Measurements from ENCODE around the gene ROBO1. TPM values are rescaled to one million over a fixed set of nuclear protein-coding genes. Genes with fewer than 3 reads are reported as not detected.

Gene ROBO1
- total and polyA plus RNA-seq, 2 of the 13 experiments (the other 11 are each of a cell fraction or from before 2014, with no cell fraction given) = 52.2 to 71.0 TPM

- TF ChIP-seq ZNF605 (CRISPR knock-in tag; IDR thresholded peaks at IDR 0.05) (0 out of 2 replicates have a peak, but pooled peaks have one; percentile 31), TOE1 (CRISPR knock-in tag; IDR thresholded peaks at IDR 0.05) (peak; percentile 41; the same call in 1 of the 2 replicates), KAT8 (CRISPR knock-in tag; IDR thresholded peaks at IDR 0.05) (peak; percentile 49; the same call in 1 of the 2 replicates), FOXP4 (CRISPR knock-in tag; IDR thresholded peaks at IDR 0.05) (peak; percentile 89), HNF1B (CRISPR knock-in tag; IDR thresholded peaks at IDR 0.05) (peak; percentile 41; the same call in 1 of the 2 replicates), ONECUT2 (CRISPR knock-in tag; IDR thresholded peaks at IDR 0.05) (peak; percentile 52; the same call in 1 of the 2 replicates), ZNF281 (CRISPR knock-in tag; IDR thresholded peaks at IDR 0.05; ENCODE audit: borderline replicate concordance) (peak; percentile 51), ZNF317 (CRISPR knock-in tag; IDR thresholded peaks at IDR 0.05) (peak; percentile 65; the same call in 1 of the 2 replicates), TBX2 (CRISPR knock-in tag; IDR thresholded peaks at IDR 0.05; ENCODE audit: borderline replicate concordance) (peak; percentile 39; the same call in 1 of the 2 replicates), ISL2 (CRISPR knock-in tag; IDR thresholded peaks at IDR 0.05) (peak; percentile 99), HNF1A (IDR thresholded peaks at IDR 0.05; ENCODE audit: low read depth) (peak; percentile 61; the same call in 1 of the 2 replicates), HNF1A (CRISPR knock-in tag; IDR thresholded peaks at IDR 0.05; ENCODE audit: borderline replicate concordance) (peak; percentile 72; the same call in 1 of the 2 replicates), JUNB (CRISPR knock-in tag; IDR thresholded peaks at IDR 0.05; ENCODE audit: borderline replicate concordance) (peak; percentile 80; the same call in 1 of the 2 replicates), HNF4A (CRISPR knock-in tag; IDR thresholded peaks at IDR 0.05) (peak; percentile 50), NCOR1 (IDR thresholded peaks at IDR 0.05; ENCODE audit: borderline replicate concordance, low read length) (peak; percentile 53; the same call in 1 of the 2 replicates), NR2C2 (CRISPR knock-in tag; IDR thresholded peaks at IDR 0.05; ENCODE audit: borderline replicate concordance) (0 out of 2 replicates have a peak, but pooled peaks have one; percentile 16), BCL6 (CRISPR knock-in tag; IDR thresholded peaks at IDR 0.05) (peak; percentile 82)
These were observed 919.2 kb downstream of the ROBO1 start (continued) for GRCh38 chr3:78848392-78849288.
